GM19328 (cell line): Measurements from ENCODE around the gene HSP90AA1.
"Not testable (repeated sequence)": the region's sequence is repeated elsewhere in the genome, so short reads cannot be mapped to it uniquely, and the experiment has no call there.

Source experiments
- ATAC-seq: cut with Tn5 transposase; IDR thresholded peaks from one replicate; pipeline ENCODE4 v1.9.1; 2021; ENCODE audit warnings: mild to moderate bottlenecking, moderate library complexity; ENCODE audit not compliant: unreplicated experiment

The HSP90AA1 gene

DNA sequence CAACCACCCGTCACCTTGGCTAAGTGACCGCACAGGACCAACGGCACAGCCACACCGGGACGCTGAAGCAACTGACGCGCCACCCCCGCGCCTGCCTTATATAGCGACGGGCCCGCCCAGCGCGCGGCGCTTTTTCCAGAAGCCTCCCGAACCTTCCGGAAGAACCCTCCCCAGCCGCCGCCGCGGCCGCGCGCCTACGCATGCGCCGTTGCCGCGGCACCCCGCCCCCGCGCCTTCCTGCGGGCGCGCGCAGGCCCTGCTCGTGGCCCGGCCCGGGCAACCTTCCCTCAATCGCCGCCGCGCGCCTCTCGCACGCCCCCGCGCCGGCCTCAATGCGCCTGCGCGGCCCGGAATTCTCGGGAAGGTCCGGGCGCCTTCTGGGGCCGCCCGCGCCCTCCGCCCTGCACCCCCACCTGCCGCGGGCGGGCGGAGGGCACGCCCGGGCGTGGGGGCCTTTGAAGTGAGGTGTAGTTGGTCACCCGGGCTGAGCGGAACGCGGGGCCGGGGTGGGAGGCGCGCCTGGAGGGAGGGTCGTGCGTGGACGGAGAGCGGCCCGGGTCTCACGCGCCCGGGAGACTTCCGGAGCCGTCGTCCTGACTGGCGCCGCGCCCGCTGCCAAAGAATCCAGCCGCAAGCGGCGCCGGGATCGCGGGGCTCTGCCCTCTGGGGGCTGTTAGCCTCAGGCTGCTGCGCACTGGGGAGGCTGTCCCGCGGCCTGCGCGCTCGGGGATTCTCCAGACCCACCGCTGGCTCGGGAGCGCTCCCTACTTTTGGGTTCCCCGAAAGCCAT is at the start of gene HSP90AA1:
Gene HSP90AA1 (minus strand): TSS at position 73 of the 790 bp plus-strand sequence. CDS start 666 bp downstream, outside the sequence.
- peak; percentile 81 for ATAC-seq

DNA sequence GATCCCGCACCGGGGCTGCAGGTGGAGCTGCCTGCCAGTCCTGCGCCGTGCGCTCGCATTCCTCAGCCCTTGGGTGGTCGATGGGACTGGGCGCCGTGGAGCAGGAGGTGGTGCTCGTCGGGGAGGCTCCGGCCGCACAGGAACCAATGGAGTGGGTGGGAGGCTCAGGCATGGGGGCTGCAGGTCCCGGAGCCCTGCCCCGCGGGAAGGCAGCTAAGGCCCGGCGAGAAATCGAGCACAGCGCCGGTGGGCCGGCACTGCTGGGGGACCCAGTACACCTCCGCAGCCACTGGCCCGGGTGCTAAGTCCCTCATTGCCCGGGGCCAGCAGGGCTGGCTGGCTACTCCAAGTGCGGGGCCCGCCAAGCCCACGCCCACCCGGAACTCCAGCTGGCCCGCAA is 48.6 kb upstream of the HSP90AA1 start:
- ATAC-seq, result not testable (repeated sequence)

DNA sequence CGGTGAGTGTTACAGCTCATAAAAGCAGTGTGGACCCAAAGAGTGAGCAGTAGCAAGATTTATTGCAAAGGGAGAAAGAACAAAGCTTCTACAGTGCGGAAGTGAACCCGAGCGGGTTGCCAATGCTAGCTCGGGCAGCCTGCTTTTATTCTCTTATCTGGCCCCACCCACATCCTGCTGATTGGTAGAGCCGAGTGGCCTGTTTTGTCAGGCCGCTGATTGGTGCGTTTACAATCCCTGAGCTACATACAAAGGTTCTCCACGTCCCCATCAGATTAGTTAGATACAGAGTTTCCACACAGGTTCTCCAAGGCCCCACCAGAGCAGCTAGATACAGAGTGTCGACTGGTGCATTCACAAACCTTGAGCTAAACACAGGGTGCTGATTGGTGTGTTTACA is 47.9 kb upstream of the HSP90AA1 start:
- not testable (repeated sequence) for ATAC-seq

DNA sequence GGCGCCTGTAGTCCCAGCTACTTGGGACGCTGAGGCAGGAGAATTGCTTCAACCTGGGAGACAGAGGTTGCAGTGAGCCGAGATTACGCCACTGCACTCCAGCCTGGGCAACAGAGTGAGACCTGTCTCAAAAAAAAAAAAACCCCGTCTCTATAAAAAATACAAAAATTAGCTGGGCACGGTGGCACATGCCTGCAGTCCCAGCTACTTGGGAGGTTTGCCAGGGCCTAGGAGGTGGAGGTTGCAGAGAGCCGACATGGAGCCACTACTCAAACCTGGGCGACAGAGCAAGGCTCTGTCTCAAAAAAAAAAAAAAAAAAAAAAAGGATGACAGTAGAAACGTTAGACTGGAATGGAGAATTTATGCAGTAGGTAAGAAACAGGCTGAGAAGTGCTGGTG is 47.2 kb upstream of the HSP90AA1 start:
- ATAC-seq, result not testable (repeated sequence)

DNA sequence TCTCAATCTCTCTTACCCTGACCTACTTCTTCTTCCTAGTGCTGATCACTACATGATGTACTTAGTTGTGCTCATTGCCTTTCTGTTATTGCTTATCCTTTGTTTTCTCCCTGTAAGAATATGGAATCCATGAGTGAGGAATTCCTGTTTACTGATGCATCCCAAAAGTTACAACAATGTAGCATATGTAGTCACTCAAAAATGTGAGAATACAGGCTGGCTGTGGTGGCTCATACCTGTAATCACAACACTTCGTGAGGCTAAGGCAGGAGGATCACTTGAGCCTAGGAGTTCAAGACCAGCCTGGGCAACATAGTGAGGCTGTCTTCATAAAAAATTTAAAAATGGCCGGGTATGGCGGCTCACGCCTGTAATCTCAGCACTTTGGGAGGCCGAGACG is 44.9 kb upstream of the HSP90AA1 start:
- no peak for ATAC-seq

DNA sequence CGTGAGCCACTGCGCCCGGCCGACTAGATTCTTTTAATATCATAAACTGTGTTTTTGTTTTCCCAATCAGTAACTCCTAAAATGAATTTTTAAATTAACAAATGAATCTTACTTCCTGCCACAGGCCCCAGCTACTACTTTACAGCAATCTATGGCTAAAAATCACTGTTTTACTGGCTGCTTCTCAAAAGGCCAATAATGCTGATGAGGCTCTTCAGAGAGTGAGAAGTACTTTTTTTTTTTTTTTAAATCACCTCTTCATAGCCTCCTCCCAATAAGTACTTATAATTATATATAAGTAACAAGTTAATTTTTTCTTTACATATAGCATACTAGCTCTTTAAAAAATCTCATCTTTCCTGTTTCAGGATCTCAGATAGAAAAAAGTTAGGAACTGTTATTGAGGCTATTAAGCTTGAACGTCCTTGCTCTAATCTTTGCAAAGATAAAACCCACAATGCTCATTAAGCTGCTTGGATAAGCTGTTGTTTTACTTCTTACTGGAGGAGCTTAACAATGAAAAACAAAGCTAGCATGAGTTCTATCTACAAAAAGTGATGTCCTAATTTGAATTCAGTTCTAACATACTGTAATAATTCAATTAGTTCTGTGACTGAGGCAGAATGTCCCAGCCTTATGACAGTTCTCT is 40.1 kb upstream of the HSP90AA1 start:
- no peak for ATAC-seq

DNA sequence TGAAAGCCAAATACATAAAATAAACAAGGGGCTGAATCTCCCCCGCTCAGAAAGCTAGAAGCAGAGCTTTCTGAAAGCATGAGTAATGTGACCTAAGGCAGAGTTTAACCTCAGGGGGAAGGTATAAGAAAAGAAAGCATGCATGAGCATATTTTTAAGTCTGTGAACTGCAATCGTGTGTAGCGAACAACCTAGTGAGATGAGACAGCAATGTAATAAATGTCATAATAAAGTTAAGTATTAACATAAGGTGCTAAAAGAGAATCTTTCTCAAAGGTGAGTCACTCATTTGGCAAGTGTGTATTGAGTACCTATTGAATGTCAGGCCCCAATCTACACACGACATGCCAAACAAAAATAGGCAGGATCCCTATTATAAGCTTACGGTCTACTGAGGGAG is 38.7 kb upstream of the HSP90AA1 start:
- ATAC-seq, result no peak

DNA sequence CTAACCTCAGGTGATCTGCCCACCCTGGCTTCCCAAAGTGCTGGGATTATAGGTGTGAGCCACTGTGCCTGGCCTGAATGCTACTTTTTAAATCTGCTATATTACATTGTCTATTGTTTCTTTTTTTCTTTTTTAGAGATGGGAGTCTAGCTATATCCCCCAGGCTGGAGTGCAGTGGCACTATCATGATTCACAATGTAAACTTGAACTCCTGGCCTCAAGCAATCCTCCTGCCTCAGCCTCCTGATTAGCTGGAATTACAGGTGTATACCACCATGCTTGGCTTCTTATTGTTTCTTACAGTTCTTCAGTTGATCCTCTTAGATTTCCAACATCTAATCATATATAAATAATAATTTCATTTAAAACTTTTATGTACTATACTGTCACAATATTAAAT is 37.6 kb upstream of the HSP90AA1 start:
- no peak for ATAC-seq

DNA sequence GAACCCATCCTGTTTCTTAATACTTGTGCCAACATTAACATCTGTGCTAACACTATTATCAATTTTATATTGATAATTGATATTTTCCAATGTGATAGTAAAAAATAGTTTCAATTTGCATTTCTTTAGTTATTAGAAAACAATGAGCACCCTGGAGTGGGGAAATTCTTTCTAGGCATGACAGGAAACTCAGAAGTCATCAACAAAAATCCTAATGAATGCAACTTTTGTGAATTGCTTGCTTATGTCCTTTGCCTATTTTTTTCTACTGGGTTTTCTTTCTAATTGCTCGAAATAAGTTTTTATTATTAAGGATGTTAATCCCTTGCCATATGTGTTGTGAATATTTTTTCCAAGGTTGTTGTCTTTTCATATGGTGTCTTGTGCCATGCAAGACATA is 34.7 kb upstream of the HSP90AA1 start:
- ATAC-seq, result no peak

DNA sequence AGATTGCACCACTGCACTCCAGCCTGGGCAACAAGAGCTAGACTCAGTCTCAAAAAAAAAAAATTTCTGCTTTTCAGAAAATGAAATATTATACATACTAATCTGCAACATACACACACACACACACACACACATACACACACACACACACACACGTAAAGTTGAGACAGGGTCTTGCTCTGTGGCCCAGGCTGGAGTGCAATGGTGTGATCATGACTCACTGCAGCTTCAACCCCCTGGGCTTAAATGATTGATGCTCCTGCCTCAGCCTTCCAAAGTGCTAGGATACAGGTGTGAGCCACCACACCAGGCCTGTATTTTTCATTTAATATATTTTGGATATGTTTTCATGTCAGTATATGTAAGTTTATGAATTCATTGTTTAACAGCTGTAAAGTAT is 34.0 kb upstream of the HSP90AA1 start:
- ATAC-seq, result no peak

DNA sequence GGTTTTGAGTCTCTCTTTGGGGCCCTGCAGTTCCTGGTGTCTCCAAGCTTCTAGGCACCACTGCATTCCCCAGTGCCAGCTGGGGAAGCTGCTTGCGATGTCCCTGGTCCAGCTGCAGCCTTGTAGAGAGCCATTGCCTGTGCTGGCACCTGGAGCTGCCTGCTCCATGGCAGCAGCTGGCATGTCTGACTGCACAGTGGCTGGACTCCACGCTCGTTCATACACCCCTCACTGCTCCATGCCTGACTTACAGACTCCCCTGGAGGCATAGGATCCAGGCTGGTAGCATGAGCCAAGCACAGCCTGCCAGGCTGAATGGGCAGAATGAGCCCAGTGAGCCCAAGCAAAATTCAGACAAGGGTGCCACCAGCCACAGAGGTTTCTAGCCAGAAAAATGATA is 31.0 kb upstream of the HSP90AA1 start:
- no peak for ATAC-seq

DNA sequence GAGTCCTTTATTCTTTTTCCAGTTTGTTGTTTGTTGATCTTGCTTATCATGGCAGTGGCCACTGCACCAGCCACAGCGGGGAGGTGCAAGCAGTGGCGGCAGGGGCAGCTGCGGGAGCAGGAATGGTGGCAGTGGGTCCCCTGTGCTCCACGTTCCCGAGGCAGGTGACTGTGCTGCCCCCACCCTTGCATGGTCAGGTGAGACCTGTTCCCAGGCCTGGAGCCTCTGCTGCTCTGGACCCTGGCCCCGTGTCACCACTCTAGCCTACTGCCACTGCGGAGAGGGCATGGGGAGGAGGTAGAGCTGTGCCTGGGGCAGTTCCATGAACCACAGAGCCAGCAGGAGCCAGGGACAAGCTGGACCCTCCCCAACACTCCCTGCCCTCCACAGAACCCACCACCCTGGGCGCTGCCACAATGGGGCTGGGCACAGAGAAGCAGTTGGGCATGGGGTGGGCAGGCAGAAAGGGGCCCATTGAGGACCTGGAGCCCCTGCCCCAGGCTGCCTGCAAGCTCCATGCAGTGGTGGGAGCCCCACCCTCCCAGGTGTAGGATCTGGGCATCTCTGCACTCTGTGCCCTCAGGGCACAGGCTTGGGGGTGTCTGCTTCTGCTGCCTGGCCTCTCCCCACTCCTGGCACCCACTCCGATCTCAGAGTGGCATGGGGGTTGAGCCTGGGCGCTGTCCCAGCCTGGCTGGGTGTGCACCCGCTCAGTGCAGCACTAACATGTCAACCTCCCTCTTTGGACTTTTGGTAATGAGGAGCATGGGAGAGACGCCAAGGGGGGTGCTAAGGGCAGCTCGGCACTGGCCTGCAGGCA is 29.7 kb upstream of the HSP90AA1 start:
- ATAC-seq, result no peak

DNA sequence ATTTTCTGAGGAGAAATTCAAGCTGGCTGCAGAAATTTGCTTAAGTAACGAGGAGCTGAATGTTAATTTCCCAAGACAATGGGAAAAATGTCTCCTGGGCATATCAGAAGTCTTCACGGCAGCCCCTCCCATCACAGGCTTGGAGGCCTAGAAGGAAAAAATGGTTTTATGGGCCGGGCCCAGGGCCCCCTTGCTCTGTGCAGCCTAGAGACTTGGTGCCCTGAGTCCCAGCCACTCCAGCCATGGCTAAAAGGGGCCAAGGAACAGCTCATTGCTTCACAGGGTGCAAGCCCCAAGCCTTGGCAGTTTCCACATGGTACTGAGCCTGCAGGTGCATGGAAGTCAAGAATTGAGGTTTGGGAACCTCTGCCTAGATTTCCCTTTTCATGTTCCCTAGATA is 24.3 kb upstream of the HSP90AA1 start:
- ATAC-seq, result no peak

DNA sequence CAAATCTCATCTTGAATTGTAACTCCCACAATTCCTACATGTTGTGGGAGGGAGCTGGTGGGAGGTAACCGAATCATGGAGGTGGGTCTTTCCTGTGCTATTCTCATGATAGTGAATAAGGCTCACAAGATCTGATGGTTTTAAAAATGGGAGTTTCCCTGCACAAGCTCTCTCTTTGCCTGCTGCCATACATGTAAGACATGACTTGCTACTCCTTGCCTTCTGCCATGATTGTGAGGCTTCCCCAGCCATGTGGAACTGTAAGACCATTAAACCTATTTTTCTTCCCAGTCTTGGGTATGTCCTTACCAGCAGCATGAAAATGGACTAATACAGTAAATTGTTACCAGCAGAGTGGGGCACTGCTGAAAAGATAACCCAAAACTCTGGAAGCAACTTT is 22.5 kb upstream of the HSP90AA1 start:
- ATAC-seq, result not testable (repeated sequence)

DNA sequence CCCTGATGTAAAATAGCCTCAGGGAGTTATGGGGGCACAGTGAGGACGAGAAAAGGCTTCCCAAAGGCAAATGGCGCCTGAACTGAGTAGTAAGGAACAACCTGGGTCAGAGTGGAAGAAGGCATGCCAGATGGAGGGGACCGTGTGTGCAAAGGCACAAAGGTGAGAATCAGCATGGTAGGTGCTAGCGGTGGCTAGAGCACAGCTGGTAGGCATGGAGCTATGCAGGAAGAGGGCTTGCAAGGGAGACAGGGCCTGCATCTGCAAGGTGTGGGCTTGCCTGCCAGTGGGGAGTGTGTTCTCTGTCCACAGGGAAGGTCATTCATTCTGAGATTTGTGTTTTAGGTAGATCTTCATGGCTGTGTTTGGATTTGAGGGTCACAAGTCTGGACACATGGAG is 18.5 kb upstream of the HSP90AA1 start:
- no peak for ATAC-seq

DNA sequence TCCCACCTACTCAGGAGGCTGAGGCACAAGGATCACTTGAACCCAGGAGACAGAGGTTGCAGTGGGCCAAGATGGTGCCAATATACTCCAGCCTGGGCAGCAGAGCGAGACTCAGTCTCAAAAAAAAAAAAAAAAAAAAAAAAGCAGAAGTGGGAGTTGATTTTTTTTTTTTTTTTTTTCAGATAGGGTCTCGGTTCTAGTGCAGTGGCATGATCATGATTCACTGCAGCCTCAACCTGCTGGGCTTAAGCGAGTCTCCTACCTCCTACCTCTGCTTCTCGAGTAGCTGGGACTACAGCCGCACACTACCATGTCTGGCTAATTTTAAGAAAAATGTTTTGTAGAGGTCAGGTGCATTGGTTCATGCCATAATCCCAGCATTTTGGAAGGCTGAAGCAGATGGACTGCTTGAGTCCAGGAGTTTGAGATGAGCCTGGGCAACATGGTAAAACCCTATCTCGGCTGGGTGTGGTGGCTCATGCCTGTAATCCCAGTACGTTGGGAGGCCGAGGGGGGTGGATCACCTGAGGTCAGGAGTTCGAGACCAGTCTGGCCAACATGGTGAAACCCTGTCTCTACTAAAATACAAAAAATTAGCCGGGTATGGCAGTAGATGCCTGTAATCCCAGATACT is 16.3 kb upstream of the HSP90AA1 start:
- no peak for ATAC-seq

DNA sequence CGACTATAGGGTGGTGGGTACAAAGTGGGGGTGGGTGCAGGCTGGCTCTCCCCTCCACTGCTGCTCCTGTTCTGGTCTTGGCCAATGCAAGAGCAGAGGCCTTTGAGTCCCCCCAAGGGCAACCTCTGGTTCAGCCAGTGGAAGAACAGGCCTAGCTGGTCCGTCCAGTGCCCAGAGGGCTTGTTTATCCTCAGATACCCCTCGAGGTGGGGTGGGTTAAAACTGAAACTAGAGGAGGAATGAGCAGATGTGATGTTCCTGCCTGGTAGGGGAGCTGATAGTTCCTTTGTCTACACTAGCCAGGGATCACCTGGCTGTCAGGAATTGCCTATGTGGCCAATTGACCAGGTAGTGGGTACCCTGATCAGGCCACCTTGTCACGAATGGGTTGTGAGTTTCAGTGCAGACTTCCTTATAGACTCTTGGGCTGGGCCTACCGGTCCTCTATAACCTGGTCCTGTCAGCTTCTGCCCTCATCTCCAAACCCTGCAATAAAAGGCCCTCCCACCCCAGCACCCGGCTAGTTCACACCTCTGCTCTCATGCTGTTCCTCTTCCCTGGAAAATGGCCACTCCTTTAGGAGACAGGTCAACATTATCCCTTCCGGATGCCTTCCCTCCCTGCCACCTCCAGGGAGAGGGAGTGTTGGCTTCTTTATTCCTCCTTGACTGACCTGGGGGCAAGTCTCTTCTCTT is 10.7 kb upstream of the HSP90AA1 start:
- ATAC-seq, result no peak

DNA sequence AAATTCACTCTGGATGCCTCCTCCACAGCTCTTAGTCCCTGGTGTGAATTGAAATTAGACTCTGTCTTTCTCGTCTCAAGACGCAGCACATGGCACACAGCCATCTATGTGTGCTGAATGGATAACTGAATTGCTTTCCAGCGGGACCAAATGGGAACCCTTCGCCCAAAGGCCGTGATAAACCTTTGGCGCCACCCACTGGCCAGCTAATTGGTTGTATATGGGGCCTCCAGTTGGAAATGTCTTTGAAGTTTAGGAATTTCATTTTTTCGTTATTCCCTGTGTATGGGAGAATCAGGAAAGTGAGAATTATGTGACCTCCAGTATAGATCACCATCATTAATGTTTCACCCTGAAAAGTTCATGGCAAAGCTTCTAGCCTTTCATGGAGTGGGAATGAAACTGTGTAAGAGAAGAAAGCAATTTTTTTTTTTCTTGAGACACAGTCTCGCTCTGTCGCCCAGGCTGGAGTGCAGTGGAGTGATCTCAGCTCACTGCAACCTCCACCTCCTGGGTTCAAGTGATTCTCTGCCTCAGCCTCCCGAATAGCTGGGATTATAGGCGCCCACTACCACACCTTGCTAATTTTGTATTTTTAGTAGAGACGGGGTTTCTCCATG is 9.8 kb upstream of the HSP90AA1 start:
- ATAC-seq, result no peak

DNA sequence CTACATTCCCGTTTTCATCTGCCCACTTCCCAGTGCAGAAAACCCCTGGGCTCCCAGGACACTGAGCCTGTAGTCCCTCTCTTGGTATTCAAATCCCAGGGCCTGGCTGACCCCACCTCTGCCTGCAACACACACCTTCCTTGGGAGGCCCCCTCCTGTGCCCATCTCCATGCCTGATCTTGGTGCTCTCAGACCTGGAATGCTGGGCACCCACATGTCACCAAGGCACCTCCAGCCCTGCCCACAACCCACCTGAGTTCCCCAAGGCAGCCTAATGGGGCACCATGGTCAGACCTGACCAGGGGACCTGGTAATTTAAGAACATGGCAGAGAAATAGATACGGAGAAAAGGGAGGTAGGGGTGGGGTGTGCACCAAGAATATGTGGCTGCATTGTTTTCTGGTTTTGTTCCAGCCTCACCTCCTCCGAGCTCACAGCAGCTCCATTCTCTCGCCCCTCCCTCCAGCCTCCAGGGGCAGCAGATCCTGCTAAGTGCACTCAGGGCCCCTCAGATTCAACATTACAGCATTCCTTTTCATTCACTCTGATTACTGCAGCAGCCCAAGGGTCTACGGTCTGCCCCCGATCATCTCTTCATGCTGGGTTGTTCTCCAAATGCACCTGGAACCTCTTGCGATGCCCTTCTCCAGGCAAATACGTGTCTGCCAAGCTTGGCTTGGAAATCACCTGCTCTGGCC is 9.2 kb upstream of the HSP90AA1 start:
- ATAC-seq, result no peak
